Hippocampal formation (tissue), 2 donors: ENCODE data around the gene SMC5.
"Not testable (repeated sequence)": the region's sequence is repeated elsewhere in the genome, so short reads cannot be mapped to it uniquely, and the experiment has no call there.

Experiments
- DNase-seq, 2 donors: peaks; one replicate each; lab custom pipeline; 2025; lab: John Stamatoyannopoulos, UW

Gene SMC5

GRCh38 chr9:70363760-70364159, 105.0 kb downstream of the SMC5 start:
- no peak for DNase-seq

DNA sequence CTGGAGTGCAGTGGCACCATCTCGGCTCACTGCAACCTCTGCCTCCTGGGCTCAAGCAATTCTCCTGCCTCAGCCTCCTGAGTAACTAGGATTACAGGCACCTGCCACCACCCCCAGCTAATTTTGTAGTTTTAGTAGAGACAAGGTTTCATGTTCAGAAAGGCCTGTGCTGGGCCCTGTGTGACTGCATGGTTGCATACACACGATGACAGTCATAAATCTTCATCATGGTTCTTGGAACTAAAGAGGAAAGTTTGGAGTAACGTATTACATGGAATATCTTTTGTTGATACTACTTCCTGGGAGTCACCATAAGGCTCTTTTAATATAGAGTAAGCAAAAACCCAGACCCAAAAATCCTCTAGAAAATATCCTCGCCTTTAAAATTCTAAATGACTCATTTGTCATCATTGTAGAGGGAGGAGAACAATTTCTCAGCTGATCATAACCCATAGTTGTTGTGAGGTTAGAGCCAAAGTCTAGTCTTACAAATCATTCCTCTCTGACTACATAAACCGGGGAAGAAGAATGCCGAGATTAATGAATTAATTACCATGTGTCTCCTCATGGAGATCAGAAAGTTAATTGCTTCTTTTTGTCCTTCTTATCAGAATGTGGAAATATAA, 108.6 kb downstream of the SMC5 start:
- no peak for DNase-seq

DNA sequence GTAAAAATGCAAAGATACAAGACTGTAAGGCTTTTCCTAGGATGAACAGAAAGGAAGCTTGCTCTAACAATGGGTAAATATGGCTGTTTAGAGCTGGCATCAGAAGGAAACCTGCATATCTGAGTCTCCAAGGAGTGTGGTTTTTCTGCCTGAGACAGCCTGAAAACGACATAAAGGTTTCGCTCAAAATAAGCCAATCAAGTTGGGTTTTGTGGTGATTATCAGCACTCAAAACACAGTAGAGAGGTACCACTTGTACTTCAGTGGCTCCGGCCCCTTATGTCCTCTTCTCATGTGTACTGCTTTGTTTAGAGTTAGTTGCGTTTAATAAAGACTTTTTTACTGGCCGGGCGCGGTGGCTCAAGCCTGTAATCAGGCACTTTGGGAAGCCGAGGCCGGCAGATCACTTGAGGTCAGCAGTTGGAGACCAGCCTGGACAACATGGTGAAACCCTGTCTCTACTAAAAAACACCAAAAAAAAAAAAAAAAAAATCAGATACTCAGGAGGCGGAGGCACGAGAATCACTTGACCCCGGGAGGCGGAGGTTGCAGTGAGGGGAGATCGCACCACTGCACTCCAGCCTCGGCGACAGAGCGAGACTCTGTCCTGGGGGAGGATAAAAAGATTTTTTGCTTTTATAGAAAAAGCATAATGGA, 116.3 kb downstream of the SMC5 start:
- no peak for DNase-seq

DNA sequence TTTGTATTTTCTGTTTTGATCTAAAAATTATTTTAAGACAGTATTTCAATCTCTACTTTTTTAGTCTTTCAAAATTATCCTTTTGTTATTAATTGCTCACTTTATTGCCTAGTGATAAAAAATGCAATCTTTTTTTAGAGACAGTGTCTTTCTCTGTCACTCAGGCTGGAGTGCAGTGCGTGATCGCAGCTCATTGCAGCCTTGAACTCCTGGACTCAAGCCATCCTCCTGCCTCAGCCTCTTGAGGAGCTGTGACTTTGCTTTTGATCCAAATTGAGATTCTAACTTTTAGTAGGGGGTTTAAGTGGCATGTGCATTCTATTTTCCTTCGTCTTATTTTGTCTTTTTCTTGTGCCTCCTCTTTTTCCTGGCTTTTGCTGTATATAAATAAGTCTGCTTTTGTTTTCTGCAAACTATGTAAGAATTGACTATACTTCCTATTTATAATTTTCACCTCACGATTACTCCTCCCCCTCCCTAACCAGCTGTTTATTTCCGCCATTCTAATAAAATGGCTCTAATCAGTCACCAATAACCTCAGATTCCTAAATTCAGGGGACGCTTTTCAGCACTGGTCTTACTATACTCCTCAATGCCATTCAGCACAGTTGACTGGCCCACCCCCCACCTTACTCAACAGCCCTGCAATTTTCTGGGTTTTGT, 123.4 kb downstream of the SMC5 start:
- no peak for DNase-seq

DNA sequence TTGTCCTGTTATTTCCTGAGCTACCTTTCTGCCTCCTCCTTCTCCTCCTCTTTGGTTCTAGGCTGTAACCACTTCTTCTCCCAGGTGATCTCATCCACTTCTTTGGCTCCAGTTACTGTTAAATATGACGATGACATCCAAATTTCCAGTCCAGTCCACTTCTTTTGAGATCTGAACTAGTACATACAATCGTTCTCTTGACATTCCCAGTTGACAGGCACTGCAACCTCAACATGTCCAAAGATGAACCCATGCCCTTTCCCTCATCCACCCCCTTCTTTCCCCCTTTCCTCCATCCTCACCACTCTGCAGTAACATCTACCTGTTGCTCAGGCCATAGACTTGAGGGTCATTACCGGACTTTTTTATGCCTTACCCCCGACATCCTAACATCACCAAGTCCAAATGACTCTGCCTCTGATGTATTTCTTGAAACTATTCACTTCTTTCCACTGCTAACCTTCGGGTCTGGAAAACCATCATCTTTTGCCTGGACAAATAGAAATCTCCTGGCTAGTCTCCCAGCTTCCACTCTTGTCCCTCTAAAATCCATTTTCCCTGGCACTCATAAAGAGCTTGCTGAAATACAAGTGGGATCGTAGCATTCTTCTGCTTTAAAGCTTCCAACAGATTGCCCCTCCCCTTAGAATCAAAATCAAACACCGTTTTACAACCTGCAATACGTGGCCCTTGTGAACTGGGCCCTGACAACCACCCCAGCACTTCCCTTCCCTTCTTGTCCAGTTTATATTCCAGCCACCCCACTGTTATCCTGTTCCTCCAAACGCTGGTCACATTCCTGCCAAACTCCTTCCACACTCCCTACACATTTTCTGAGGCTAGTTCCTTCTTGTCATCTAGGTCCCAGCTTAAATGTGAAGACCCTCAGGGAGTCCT, 124.2 kb downstream of the SMC5 start:
- DNase-seq, result no peak

DNA sequence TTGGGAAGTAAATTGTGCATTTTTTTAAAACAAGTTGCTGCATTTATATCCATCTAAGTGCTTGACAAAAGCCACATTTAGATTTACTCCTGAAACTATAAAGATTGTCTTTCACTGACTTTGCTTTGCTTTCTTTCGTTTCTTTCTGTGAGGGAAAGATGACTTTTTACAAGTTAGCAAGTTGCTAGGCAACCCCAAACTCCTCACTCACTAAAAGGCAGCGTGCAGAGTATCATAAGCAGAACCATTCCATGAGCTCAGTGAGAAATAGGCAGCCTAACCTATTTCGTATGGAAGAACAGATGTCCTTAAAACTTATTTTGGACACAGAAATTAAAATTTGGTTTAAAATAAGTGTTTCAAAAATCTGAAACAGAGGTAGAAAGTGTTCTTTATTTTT, 126.6 kb downstream of the SMC5 start:
- peak in 1 of 2 donors; percentile 33 for DNase-seq

GRCh38 chr9:70387663-70388062, 128.9 kb downstream of the SMC5 start:
- DNase-seq, result no peak

GRCh38 chr9:70389188-70389587, 130.4 kb downstream of the SMC5 start:
- no peak for DNase-seq

- peak in 1 of 2 donors; percentile 55 for DNase-seq
Measured at GRCh38 chr9:70389621-70390266, 131.0 kb downstream of the SMC5 start.

DNA sequence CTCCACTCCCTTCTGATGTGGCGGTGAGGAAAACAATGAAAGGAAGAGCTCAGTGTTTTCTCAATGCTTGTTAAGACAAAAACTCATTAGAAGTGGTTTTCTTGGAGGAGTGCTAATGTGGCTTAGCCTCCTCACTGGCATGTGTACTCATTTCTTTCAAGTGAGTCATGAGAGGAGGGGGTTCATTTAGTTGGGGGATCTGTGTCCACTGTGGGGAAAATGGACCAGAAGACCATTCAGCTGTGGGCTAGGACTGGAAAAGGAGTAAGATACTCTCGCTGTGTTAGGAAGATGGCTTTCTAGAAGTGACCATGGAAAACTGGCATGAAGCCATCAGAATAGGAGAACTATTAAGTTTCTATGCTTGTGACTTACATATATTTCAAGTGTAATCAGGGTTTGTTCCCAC, 132.2 kb downstream of the SMC5 start:
- no peak for DNase-seq

DNA sequence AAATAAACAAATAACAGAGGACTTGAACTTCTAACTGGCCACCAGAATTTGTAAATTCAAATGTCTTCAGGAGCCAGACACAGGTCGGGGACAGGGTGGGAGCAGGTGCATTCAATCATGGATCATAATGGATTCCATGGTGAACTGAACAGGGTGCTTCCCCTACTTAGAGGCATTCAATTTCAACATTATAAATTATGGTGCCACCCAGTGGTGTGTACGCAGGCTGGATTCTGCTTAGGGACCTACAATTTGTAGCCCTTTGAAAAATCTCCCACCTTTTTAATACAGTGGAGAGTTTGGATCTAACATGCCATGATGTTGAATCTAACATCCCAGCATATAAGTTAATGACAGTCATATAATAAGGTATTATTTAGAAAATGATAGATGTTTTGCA, 133.4 kb downstream of the SMC5 start:
- DNase-seq, result peak in 1 of 2 donors; percentile 8

DNA sequence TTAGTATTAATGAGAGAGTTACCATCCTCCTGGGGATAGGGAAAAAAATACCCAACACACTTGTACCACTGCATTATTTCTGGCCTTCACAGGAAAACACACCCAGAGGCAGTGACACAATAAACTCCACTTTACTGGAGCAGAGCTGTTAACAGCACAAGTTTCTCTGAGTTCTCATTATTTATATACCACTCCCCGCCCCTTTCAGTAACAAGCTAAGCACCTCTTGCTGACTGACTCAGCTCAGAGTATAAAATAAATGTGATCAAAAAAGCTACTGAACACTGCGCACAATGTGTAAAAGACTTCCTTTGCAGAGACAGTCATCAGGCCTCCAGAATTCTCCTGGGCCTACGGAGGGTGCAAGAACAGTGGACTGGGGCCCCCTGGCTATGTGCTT, 134.1 kb downstream of the SMC5 start:
- DNase-seq, result no peak

DNA sequence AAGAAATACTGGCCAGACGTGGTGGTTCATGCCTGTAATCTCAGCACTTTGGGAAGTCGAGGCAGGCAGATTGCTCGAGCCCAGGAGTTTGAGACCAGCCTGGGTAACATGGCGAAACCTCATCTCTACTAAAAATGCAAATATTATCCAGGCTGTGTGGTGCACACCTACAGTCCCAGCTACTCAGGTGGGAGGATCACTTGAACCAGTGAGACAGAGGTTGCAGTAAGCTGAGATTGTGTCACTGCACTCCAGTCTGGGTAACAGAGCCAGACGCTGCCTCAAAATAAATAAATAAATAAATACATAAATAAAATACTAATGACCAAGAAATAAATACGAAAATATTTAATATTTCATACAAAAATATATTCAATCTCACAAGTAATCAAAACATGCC, 136.9 kb downstream of the SMC5 start:
- no peak for DNase-seq

DNA sequence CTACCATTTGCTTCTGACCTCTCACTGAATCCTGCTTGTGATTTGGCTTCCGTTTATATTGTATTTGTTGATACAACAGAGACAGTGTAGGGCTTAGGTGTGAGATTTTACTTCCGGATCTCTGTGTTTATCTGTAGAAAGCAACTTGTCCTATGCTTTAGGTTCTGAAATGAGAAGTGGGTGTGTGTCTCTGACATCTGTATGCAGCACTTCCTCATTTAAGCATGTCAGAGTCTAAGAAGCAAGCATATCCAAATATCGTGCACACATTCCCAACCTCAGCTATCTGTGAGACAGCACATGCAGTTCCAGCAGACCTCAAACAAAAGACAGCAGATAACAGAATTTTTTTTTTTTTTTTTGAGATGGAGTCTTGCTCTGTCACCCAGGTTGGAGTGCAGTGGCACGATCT, 139.4 kb downstream of the SMC5 start:
- DNase-seq, result peak in 1 of 2 donors; percentile 22

DNA sequence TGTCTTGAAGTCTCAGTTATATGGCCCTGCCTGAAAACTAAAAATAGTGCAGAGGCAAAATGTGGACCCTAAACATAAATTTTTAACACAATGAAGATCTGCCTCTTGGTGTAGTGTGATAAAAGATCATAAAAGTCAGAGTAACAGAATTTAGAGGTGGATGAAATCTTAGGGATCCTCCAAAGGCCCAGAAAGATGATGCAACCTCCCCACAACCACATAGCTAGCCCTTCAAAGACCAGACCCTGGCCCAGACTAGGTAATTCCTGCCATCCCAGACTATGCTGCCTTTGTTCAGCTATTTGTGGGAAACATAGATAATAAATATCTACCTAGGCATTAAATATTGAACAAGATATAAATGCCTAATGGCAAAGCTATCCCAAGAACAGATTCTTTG, 140.4 kb downstream of the SMC5 start:
- no peak for DNase-seq

GRCh38 chr9:70400107-70400892, 141.5 kb downstream of the SMC5 start:
- DNase-seq, result no peak

DNA sequence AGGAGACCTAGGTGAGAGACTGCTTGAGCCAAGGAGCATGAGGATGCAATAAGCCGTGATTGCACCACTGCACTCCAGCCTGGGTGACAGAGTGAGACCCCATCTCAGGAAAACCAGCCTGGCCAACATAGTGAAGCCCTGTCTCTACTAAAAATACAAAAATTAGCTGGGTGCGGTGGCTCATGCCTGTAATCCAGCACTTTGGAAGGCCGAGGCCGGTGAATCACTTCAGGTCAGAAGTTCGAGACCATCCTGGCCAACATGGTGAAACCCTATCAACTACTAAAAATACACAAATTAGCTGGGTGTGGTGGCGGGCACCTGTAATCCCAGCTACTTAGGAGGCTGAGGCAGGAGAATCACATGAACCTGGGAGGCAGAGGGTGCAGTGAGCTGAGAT, 142.5 kb downstream of the SMC5 start:
- DNase-seq, result not testable (repeated sequence)

GRCh38 chr9:70402213-70402612, 143.4 kb downstream of the SMC5 start:
- no peak for DNase-seq

DNA sequence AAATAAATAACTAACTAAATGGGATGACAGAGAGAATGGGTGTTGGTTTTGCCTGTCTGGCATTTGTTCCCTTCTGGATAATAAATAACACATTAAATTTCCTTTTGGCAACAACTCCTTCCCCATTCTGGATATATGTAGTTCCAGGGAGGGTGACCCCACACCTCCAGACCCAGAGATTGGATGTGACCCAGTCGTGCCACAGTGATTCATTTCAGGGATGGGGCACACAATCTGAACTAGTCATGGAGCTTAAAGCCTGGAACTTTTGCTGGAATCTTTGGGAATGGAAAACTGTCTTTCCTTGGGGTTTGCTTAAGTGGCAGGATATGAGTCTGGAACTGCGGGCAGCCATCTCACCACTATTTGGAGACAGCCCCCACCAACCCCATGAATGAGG, 144.4 kb downstream of the SMC5 start:
- no peak for DNase-seq

- no peak for DNase-seq
Measured at GRCh38 chr9:70403618-70404025, 144.8 kb downstream of the SMC5 start.

DNA sequence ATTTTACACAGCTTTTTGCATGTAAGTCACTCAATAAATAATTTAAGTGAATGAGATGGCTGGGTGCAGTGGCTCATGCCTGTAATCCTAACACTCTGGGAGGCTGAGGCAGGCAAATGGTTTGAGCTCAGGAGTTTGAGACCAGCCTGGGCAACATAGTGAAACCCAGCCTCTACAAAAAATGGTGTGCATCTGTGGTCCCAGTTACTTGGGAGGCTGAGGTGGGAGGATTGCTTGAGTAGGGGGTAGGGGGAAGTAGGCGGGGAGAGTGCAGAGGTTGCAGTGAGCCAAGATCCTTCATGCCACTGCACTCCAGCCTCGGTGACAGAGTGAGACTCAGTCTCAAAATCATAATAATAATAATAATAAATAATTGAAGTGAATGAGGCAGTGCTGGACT, 145.5 kb downstream of the SMC5 start:
- DNase-seq, result no peak
